Activated CD4-positive, alpha-beta T cell treated with anti-CD3 and anti-CD28 coated beads for 36 hours (primary cell): ENCODE results near the gene TRIM17. TPM values are rescaled to one million over a fixed set of nuclear protein-coding genes. Genes with fewer than 3 reads are reported as not detected.

Source experiments
- ATAC-seq: fragments of 200-7000 bp; cut with Tn5 transposase; one replicate; pipeline ENCODE4 v1.10.0; 2021; ENCODE audit warnings: mild to moderate bottlenecking, moderate library complexity
- CTCF ChIA-PET: fragments of 350-600 bp; sonication (Branson Sonifier 250); formaldehyde crosslinking; loops from one replicate; lab custom pipeline; 2021; ENCODE audit warnings: antibody characterized with exemption; lab: Charles Lee
- POLR2A ChIA-PET: fragments of 350-600 bp; sonication (Branson Sonifier 250); formaldehyde crosslinking; loops from one replicate; lab custom pipeline; 2021; ENCODE audit warnings: antibody characterized with exemption, inconsistent platforms; lab: Charles Lee
- DNase-seq: peaks from one replicate; pipeline ENCODE4 v3.0.0-alpha.2; 2020
- H3K27ac Mint-ChIP-seq: one replicate; pipeline ENCODE4 v1.8.0; 2021; ENCODE audit warnings: mixed read lengths
- H3K27me3 Mint-ChIP-seq: one replicate; pipeline ENCODE4 v1.8.0; 2021; ENCODE audit warnings: mixed read lengths
- H3K36me3 Mint-ChIP-seq: one replicate; pipeline ENCODE4 v1.8.0; 2021; ENCODE audit warnings: low read depth, mixed read lengths
- H3K4me1 Mint-ChIP-seq: one replicate; pipeline ENCODE4 v1.8.0; 2021; ENCODE audit warnings: mixed read lengths
- H3K4me3 Mint-ChIP-seq: one replicate; pipeline ENCODE4 v1.8.0; 2021; ENCODE audit warnings: mild to moderate bottlenecking, moderate library complexity, mixed read lengths
- H3K9me3 Mint-ChIP-seq: one replicate; pipeline ENCODE4 v1.8.0; 2021; ENCODE audit warnings: low read depth, mixed read lengths
- intact Hi-C, 2 experiments: fragments of 100-400 bp; cut with DNase I in 1 of 2; cut with micrococcal nuclease in 1 of 2; formaldehyde crosslinking; loops; one replicate each; pipeline versions ENCODE4 v1.14.2 to v1.15.1; 2022 to 2024; cut with DNase I, micrococcal nuclease
- total RNA-seq, 2 experiments: library from RNA; stranded (reverse); gene quantifications; one replicate each; pipeline ENCODE4 v1.2.3, GENCODE V29; 2021

TRIM17 gene
- total RNA-seq, 2 experiments from 2014 or later: 1.2 to 1.3 TPM

- ChIA-PET CTCF (no interaction called here), POLR2A (no interaction called here)
- DNase-seq (no peak), ATAC-seq (no peak)
- intact Hi-C loops: no loop called here
- Mint-ChIP-seq H3K27ac (no peak overlapping the region), H3K4me3 (no peak overlapping the region), H3K4me1 (peaks cover 19% of the 10 kb centered on the region), H3K9me3 (no peaks in the 10 kb centered on the region), H3K27me3 (peaks cover 8% of the 10 kb centered on the region), H3K36me3 (no peaks in the 10 kb centered on the region)
Measured at GRCh38 chr1:228417061-228417460, 400 bp upstream of the TRIM17 start.

- Mint-ChIP-seq H3K9me3 (no peaks in the 10 kb centered on the region), H3K4me1 (peaks cover 19% of the 10 kb centered on the region), H3K27me3 (peaks cover 8% of the 10 kb centered on the region), H3K27ac (peak overlapping the region; percentile 33), H3K36me3 (no peaks in the 10 kb centered on the region), H3K4me3 (peak overlapping the region; percentile 68)
- ChIA-PET POLR2A (interaction anchor here (1.0 kb wide), 1 partner anchor 12 kb away, joined by 4 read pairs; no protein-coding TSS in a partner anchor), CTCF (no interaction called here)
- intact Hi-C loops: no loop called here
- peak; percentile 39 for DNase-seq
- ATAC-seq: peak; percentile 8
Measured at GRCh38 chr1:228415853-228416216, 826 bp downstream of the TRIM17 start.

DNA sequence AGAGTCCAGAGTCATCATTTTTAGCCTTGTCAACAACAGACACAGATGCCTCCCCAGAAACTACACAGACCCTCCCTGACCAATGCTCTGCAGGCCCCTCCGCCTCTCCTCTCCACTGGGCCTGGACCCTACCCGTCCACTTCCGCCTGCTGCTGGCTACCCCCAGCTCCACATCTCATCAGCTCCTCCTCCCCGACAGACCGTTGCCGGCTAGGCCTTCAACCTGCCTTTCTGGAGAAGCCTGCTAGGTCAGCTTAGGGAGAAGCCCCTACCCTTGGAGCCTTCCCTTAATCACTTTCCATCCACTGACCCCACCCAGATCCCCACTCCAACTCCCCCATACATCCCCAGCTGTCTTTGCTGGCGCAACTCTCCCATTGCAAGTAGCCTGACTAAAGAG, 1.4 kb downstream of the TRIM17 start:
- ATAC-seq (no peak), DNase-seq (no peak)
- no peak overlapping the region for H3K4me3 Mint-ChIP-seq
- peaks cover 19% of the 10 kb centered on the region for H3K4me1 Mint-ChIP-seq
- POLR2A ChIA-PET: interaction anchor here (1.0 kb wide), 1 partner anchor 11 kb away, joined by 4 read pairs; no protein-coding TSS in a partner anchor
- peaks cover 8% of the 10 kb centered on the region for H3K27me3 Mint-ChIP-seq
- no peaks in the 10 kb centered on the region for H3K9me3 Mint-ChIP-seq
- CTCF ChIA-PET: interaction anchor here (1.0 kb wide), 1 partner anchor 56 kb away, joined by 7 read pairs; no protein-coding TSS in a partner anchor
- no peak overlapping the region for H3K27ac Mint-ChIP-seq
- H3K36me3 Mint-ChIP-seq: no peaks in the 10 kb centered on the region
- intact Hi-C loops: no loop called here

DNA sequence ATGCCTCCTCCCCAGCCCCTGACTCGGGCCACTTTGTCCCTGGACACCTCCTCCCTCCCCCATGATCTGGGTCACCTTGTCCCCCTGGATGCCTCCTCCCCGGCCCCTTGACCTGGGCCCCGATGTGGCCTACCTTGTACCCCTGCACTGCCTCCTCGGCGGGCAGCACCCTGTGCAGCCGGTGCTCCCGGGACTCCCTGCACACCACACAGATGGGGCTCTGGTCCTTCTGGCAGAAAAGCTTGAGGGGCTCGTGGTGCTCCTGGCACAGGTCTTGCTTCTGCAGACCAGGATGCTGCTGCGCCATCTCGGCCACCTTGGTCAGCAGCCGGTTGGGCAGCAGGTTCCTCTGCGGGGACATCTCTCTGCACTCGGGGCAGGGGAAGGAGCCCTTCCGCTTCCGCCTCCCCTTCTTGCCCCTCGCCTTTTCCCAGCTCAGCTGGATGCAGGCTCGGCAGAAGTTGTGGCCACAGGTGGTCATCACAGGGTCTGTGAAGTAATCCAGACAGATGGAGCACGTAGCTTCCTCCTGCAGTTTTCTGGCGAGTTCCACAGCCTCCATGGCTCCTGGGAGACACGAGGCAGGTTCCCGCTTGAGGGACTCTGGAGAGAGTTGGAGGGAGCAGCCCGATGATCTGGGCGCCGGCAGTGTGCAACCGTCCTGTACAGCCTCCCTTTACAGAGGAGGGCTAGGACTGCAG, 2.0 kb downstream of the TRIM17 start:
- Mint-ChIP-seq H3K4me1 (peaks cover 19% of the 10 kb centered on the region), H3K9me3 (no peaks in the 10 kb centered on the region), H3K36me3 (no peaks in the 10 kb centered on the region), H3K27me3 (peaks cover 8% of the 10 kb centered on the region), H3K4me3 (no peak overlapping the region), H3K27ac (no peak overlapping the region)
- intact Hi-C loops: no loop called here
- DNase-seq (no peak), ATAC-seq (no peak)
- ChIA-PET CTCF (interaction anchor here (1.0 kb wide), 1 partner anchor 57 kb away, joined by 7 read pairs; no protein-coding TSS in a partner anchor), POLR2A (interaction anchor here (1.0 kb wide), 1 partner anchor 10 kb away, joined by 4 read pairs; no protein-coding TSS in a partner anchor)

- Mint-ChIP-seq H3K4me3 (no peak overlapping the region), H3K27me3 (peaks cover 8% of the 10 kb centered on the region), H3K36me3 (no peaks in the 10 kb centered on the region), H3K9me3 (no peaks in the 10 kb centered on the region), H3K4me1 (peaks cover 23% of the 10 kb centered on the region), H3K27ac (no peak overlapping the region)
- DNase-seq (no peak), ATAC-seq (no peak)
- ChIA-PET CTCF (no interaction called here), POLR2A (no interaction called here)
- intact Hi-C loops: no loop called here
Measured at GRCh38 chr1:228413241-228414010, 3.2 kb downstream of the TRIM17 start.

DNA sequence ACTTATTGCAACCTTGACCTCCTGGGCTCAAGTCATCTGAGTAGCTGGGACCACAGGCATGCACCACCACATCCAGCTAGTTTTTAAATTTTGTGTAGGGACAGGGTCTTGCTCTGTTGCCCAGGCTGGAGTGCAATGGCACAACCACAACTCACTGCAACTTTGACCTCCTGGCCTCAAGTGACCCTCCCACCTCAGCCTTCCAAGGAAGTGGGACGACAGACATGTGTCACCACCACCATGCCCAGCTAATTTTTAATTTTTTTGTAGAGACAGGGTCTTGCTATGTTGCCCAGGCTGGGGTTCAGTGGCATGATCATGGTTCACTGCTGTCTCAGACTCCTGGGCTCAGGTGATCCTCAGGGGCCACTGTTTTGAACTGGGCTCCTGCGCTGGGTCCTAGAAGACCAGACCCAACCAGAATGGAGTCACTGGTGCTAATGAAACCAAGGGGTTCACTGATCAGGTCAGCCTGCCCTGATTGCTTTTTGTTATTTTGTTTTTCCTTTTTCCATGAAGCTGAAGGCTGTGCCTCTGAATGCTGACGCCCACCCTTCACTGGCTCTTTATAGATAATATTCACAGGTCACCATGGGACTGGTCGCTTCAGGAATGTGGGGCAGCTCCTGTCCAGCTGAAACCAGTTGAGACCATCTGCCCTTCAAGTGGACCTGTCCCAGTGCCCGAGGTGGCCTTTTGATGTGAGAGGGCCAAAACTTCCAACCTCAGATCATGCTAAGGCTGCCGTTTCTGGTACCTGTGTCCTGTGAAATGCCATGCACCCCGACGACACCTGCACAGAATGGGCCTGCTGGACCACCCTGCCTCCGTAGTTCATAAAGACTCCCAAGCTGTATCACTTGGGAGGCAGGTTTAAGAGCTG, 4.9 kb downstream of the TRIM17 start:
- ChIA-PET POLR2A (no interaction called here), CTCF (interaction anchor here (1.0 kb wide), 1 partner anchor 13 kb away, joined by 3 read pairs; no protein-coding TSS in a partner anchor)
- Mint-ChIP-seq H3K9me3 (no peaks in the 10 kb centered on the region), H3K27me3 (peaks cover 6% of the 10 kb centered on the region), H3K4me3 (no peak overlapping the region), H3K27ac (no peak overlapping the region), H3K4me1 (peaks cover 19% of the 10 kb centered on the region), H3K36me3 (no peaks in the 10 kb centered on the region)
- ATAC-seq: no peak
- intact Hi-C loops: no loop called here
- no peak for DNase-seq

DNA sequence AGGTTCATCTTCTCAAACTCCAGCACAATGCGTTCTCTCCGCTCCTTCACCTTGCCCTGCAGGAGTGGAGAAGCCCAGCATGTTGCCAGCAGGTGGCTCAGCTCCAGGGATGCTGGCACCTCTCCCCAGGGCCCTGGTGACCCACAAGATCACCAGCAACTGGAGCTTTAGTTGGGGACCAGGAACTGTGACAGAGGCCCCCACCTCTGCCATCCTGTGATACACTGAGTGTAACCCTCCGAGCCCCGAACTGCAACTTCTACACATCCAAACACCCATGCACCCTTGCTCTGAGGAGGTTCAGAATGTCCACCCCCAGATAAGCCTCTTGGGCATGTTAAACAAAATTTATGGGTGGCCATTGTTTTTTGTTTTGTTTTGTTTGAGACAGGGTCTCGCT, 5.5 kb downstream of the TRIM17 start:
- ATAC-seq: no peak
- H3K9me3 Mint-ChIP-seq: no peaks in the 10 kb centered on the region
- no peaks in the 10 kb centered on the region for H3K36me3 Mint-ChIP-seq
- peaks cover 15% of the 10 kb centered on the region for H3K4me1 Mint-ChIP-seq
- H3K27ac Mint-ChIP-seq: no peak overlapping the region
- peaks cover 6% of the 10 kb centered on the region for H3K27me3 Mint-ChIP-seq
- intact Hi-C loops: no loop called here
- ChIA-PET CTCF (no interaction called here), POLR2A (no interaction called here)
- H3K4me3 Mint-ChIP-seq: no peak overlapping the region
- no peak for DNase-seq

GRCh38 chr1:228410671-228411070, 6.0 kb downstream of the TRIM17 start:
- intact Hi-C loops: no loop called here
- no peak for ATAC-seq
- Mint-ChIP-seq H3K27me3 (peaks cover 2% of the 10 kb centered on the region), H3K4me1 (peaks cover 11% of the 10 kb centered on the region), H3K4me3 (no peak overlapping the region), H3K36me3 (peaks cover 1% of the 10 kb centered on the region), H3K9me3 (no peaks in the 10 kb centered on the region), H3K27ac (no peak overlapping the region)
- ChIA-PET CTCF (interaction anchor here (1.0 kb wide), 1 partner anchor 15 kb away, joined by 3 read pairs; a partner anchor contains a TSS), POLR2A (no interaction called here)
- DNase-seq: no peak

- POLR2A ChIA-PET: no interaction called here
- H3K4me3 Mint-ChIP-seq: no peak overlapping the region
- peaks cover 11% of the 10 kb centered on the region for H3K4me1 Mint-ChIP-seq
- H3K27ac Mint-ChIP-seq: no peak overlapping the region
- H3K9me3 Mint-ChIP-seq: no peaks in the 10 kb centered on the region
- H3K36me3 Mint-ChIP-seq: peaks cover 6% of the 10 kb centered on the region
- no peaks in the 10 kb centered on the region for H3K27me3 Mint-ChIP-seq
- no peak for ATAC-seq
- CTCF ChIA-PET: interaction anchor here (1.0 kb wide), 1 partner anchor 15 kb away, joined by 3 read pairs; a partner anchor contains a TSS
- DNase-seq: no peak
- intact Hi-C loops: no loop called here
Measured at GRCh38 chr1:228410015-228410414, 6.6 kb downstream of the TRIM17 start.

GRCh38 chr1:228408869-228409805, 7.5 kb downstream of the TRIM17 start:
- ATAC-seq (no peak), DNase-seq (no peak)
- Mint-ChIP-seq H3K27me3 (no peaks in the 10 kb centered on the region), H3K36me3 (peaks cover 14% of the 10 kb centered on the region), H3K27ac (no peak overlapping the region), H3K4me1 (peaks cover 20% of the 10 kb centered on the region), H3K4me3 (no peak overlapping the region), H3K9me3 (no peaks in the 10 kb centered on the region)
- intact Hi-C loops: loop anchor here (5.0 to 10.0 kb wide), 3 partner anchors 274 to 1658 kb away; partner anchors contain the start of gene GALNT2 (in 1 of the 2)
- POLR2A ChIA-PET: no interaction called here
- CTCF ChIA-PET: no interaction called here
